ENCODE data around the gene G6PC3.

G6PC3 gene

DNA sequence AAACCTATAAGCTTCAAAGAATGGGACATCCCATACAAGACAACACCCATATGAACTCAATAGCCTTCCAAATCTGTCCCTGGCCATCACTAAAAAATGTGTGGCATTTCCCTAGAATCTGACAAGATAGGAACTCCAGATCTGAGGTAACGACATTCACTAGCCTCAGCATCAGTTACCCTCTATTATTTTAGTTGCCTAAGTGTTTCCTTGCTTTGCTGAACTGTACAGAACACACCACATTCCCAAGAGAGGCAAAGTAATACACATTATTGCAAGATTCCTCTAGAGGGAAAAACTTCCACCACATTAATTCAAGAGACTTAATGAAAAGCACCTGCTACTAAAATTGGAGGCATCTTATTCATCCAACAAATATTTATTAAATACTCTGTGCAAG, 9.1 kb upstream of the G6PC3 start:
- DNase-seq (ENCODE audit: low spot score): no peak

DNA sequence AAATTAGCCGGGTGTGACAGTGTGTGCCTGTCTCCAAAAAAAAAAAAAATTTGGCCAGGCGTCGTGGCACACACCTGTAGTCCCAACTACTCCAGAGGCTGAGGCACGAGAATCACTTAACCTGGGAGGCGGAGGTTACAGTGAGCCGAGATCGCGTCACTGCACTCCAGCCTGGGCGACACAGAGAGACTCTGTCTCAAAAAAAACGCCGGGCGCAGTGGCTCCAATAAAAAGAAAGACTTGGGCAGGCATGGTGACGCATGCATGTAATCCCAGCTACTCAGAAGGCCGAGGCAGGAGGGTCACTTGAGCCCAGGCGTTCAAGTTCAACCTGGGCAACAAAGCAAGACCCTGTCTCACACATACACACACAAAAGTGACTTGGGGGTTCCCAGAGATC, 7.7 kb upstream of the G6PC3 start:
- DNase-seq (ENCODE audit: low spot score): no peak

DNA sequence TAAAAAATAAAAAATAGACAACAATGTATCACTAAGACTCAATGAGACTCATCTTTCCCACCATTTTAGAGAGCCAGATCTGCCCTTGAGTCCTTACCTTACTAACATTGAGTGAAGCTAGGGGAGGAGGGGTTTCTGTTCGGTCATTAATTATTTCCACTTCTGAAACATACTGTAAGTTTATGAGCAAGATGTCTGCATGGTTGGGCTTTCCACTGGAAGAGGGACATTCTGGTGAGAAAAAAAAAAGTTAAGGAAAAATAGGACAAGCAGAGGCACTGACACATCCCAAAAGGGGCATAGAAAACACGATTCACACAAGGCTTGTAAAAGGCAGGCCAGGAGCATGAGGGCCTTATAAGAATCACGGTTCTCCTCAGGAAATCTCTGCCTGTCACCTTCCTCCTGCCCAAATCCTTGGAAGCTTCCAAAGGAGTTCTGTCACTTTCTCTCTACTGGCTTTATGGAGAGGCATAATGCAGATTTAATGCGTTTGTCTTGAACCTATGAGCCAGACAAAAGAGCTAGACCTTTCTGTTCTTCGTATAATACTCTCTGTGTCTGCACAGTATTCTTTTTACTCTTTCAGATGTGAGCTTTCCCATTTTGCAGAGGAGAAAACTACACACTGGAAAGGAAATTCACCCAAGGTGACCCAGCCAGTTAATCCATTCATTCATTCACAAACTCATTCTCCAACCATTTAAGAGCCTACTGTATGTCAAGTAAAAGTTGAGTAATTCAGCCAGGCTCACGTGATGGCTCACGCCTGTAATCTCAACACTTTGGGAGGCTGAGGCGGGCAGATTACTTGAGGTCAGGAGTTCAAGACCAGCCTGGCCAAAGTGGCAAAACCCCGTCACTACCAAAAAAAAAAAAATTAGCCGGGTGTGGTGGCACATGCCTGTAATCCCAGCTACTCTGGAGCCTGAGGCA, 6.6 kb upstream of the G6PC3 start:
- DNase-seq (ENCODE audit: low spot score): no peak

GRCh38 chr17:44065668-44066203, 4.8 kb upstream of the G6PC3 start:
- no peak for DNase-seq (ENCODE audit: low spot score)

GRCh38 chr17:44066204-44066930, 4.2 kb upstream of the G6PC3 start, which contains the start of gene LSM12:
LSM12 (minus strand) TSS chr17:44066671; CDS start chr17:44066587, 84 bp downstream.
- DNase-seq (ENCODE audit: low spot score): peak; percentile 96

DNA sequence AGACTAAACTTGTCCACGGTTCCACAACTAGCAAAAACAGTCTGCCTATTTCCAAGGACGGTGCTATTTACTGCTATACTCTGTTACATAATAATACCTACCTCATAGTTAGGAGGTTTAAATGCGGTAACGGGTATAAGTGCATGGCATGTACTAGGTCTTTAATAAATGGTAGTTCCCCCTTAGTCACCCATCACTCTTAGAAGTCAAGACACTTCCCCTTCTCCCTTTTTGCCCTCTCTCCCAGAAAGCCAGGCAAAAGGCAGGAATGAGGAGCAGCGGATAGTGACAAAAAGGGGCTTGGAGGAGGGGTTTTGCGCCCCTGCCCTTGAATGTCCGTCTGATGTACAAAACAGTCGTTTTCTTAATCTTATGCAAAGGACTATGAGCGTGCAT, 3.0 kb upstream of the G6PC3 start:
- no peak for DNase-seq (ENCODE audit: low spot score)

GRCh38 chr17:44069974-44070454, 521 bp upstream of the G6PC3 start:
- DNase-seq (ENCODE audit: low spot score): no peak

DNA sequence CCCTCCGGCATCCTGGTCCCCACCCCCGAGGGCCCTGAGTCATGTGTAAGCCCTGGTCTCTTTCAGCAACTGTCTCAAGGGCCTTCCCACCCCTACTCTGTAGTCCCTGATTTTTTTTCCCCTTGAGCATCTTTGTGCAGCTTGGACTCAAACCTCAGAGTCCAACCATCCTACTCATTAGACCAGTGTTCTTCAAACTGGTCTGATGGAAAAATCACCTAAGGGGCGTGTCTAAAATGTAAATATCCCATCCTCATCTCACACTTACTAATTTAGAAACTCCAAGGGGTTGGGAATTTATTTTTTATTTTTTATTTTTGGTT, 624 bp downstream of the G6PC3 start:
- DNase-seq (ENCODE audit: low spot score): no peak

DNA sequence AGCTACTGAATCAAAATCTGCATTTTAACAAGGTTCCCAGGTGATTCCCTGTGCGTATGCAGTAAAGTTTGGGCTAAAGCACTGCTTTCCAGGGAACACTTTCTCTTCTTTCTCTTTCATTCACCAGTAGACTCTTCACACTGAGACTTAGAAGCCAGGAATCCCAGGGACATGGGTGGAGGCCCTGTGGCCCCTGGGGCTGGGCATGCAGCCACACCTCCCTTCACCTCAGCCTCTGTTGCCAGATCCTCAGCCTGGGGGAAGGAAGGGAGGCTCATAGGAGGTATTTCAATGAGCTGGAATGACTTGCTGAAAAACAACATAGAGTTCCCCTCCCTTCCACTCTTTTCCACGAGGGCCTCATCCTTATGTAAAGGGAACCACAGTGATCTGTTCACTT, 1.2 kb downstream of the G6PC3 start:
- DNase-seq (ENCODE audit: low spot score): no peak

DNA sequence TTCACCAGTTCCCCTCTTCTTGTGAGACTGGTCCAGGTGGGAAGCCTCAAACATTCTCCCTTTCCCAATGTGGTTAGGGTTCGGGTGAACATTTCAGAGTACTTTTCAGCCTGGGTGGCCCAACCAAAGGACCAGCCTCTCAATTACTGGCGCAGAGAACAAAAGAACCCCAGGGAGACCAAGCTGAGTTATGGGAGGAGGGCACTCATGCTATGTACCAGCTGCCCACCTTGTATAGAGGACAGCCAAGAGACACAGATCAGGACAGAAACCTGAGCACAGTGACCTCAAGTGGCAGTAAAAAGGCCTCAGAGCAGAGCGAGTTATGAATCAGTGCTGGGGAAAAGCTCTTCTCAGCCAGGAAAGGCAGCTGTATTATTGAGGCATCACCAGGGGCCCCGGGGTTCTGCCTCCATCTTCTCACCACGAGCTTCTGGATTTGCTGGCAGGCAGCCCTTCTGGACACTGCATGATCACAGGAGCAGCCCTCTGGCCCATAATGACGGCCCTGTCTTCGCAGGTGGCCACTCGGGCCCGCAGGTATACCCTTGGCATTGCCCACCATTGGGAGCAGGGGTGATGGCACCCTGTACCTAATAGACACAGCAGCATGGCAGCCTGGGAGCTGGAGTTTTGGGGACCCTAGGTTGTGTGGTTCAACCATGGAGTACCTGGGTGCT, 3.8 kb downstream of the G6PC3 start:
- DNase-seq (ENCODE audit: low spot score): no peak

GRCh38 chr17:44074911-44075285, 4.4 kb downstream of the G6PC3 start:
- DNase-seq (ENCODE audit: low spot score): no peak

DNA sequence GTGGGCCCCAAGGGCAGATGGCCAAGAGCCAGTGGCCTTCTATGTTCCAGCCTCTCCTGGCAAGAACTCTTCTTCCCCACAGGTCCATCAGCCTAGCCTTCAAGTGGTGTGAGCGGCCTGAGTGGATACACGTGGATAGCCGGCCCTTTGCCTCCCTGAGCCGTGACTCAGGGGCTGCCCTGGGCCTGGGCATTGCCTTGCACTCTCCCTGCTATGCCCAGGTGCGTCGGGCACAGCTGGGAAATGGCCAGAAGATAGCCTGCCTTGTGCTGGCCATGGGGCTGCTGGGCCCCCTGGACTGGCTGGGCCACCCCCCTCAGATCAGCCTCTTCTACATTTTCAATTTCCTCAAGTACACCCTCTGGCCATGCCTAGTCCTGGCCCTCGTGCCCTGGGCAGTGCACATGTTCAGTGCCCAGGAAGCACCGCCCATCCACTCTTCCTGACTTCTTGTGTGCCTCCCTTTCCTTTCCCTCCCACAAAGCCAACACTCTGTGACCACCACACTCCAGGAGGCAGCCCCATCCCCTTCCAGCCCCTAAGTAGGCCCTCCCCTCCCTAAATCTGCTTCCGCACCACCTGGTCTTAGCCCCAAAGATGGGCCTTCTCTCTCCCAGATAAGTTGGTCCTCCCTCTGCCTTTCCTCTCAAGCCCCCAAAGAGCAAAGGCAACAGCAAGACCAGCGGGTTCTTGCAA, 5.2 kb downstream of the G6PC3 start:
- DNase-seq (ENCODE audit: low spot score): no peak

DNA sequence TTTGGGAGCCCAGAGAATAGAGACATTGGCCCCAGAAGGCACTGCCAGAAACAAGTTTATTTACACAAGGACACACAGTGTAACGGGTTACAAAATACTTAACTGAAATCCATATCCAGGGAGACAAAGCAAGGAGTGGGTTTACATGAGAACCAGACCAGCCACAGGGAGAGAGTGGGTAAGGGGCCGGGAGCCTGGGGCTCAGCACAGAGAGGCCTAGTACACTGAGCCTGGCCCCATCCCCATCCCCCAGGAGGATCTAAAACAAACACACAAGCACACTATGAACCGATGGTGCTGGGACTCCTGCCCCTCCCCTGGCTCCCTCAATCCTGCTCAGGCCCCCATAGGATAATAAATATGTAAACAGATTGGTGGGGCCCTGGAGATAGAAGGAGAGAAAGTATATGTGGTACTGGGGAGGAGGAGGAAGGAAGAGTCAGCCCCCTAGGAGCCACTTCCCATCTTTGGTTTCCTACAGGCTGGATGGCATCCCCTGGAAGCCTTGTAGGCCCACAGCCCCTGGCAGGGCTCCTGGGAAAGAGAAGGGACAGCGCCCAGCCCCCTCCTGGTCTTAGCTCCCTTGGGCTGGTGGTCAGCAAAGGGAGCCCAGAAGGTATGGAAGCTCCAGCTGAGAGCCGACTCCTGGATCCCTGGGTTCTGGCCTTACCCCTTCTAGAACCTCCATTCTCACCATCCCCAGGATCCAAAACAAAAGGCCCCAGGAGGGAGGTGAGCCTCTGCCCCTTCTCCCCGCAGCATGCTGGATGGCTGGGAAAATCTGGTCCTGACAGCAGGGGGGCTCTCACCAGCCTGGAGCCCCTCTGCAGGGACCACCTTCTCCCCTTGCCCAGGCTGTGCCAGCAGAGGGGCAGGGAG, 6.4 kb downstream of the G6PC3 start:
- no peak for DNase-seq (ENCODE audit: low spot score)

- DNase-seq (ENCODE audit: low spot score): no peak
These were observed 7.0 kb downstream of the G6PC3 start for GRCh38 chr17:44077595-44077909.

DNA sequence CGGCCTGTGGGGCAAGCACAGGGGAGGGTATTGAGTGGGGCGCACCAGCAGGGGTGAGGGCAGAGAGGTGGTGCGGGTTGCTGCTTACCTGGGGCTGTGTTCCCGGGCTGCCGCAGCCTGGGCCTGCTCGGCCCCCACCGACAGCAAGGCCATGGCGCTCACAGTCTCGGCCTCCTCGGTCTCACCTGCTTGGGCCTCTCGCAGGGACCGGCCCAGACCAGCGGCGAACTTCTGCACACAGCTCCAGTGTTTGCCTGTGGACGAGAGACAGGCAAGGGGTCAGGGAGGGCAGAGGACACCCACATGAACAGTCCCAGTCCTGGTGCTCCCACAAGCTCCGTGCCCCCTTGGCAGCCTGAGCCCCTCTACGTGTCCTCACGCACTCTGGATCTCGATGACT, 7.9 kb downstream of the G6PC3 start:
- no peak for DNase-seq (ENCODE audit: low spot score)

DNA sequence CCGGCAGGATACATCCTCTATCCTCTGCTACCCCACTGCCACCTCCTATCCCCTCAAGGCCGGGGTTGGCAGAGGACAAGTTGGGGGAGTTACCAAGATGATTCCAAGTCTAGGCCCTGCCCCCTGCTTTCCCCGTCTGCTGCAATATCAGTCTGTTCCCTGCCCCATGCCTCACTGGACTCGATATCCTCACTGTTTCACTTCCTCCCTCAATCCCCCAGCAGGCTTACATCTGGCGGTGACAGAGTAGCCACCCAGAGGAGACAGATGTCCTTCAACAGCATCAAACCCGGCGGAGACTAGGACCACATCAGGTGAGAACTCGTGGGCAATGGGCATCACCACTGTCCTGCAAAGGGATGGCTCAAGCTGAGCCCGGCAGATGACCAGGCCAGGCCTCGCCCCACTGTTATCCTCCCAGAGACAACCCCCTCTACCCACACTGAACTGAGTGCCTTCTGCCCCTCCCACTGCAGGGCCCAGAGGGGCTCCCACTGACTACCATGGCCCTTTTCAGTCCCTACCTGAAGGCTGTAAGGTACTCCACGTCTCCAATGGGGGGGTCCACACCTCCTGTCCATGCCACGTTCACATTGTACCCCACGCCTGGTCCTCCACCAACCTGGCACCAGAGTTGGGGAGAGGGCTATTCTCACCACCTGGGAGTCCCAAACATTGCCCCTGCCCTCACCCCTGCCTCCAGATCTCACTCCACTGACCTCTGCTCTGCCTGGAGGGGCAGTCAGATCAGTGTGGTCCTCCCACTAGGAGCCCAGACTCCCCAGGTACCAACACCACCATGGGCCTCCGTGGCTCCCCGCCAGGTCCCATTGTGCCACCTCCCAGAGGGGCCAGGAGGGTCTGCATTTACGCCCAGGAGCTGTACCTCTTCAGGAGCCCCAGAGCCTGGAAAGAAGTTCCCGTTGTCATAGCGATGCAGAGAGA, 9.6 kb downstream of the G6PC3 start:
- DNase-seq (ENCODE audit: low spot score): no peak

DNA sequence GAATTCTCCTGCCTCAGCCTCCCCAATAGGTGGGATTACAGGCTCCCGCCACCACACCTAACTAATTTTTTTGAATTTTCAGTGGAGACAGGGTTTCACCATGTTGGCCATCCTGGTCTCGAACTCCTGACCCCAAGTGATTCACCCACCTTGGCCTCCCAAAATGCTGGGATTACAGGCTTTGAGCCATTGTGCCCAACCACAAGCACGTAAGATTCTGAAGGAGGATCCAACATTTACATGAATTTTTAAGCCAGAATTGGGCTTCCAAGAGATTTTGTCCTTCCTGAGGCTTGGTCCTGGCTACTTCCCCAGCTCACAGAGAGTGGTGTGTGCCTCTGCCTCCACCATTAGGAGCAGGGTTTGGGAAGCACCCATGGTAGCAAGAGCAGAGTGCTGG, 11.1 kb downstream of the G6PC3 start:
- DNase-seq (ENCODE audit: low spot score): no peak

- no peak for DNase-seq (ENCODE audit: low spot score)
These were observed 11.9 kb downstream of the G6PC3 start for GRCh38 chr17:44082256-44082927.

DNA sequence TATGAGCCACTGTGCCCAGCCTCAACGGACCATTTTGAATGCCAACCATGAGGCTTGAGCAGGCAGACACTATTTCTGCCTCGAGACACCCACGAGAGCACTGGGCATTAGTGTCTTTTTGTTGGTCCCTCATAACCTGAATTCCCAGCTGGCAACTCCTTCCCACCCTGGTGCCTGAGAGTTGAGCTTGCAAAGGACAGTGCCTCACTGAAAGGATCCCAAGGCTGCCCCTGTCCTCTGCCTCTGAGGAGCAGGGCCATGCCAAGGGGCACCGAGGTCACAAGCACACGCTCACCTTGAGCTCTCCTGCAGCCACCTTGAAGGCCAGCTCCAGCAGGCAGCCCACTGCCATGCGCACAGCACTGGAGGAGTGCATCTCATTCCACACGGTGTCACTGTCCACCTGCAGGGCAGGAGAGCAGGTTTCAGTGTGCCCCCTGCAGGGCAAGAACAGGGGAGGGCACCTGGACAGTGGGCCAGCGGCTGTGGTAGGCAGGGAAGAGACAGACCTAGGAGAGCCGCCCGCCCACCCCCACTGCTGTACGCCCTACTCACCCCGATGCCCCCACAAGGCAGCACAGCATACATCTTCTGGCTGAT, 12.8 kb downstream of the G6PC3 start:
- no peak for DNase-seq (ENCODE audit: low spot score)

Measured in left forelimb (tissue), 1 donor.